Brain microvascular endothelial cell (primary cell): Measurements from ENCODE around the gene AGPAT2.

Experiments
- DNase-seq: peaks from one replicate; pipeline ENCODE4 v3.0.0-alpha.2; 2020
- H3K27ac ChIP-seq: fragments of 250-450 bp; sonication (Bioruptor Pico); 2 replicates; pipeline ENCODE4 v1.5.1; 2020; ENCODE audit warnings: mild to moderate bottlenecking, moderate library complexity
- H3K27me3 ChIP-seq: fragments of 250-450 bp; sonication (Bioruptor Pico); replicated peaks from 2 replicates; pipeline ENCODE4 v1.5.1; 2020; ENCODE audit warnings: mild to moderate bottlenecking
- H3K36me3 ChIP-seq: fragments of 250-450 bp; sonication (Bioruptor Pico); replicated peaks from 2 replicates; pipeline ENCODE4 v1.5.1; 2020; ENCODE audit warnings: mild to moderate bottlenecking
- H3K4me3 ChIP-seq: 2 replicates; pipeline ENCODE4 v1.5.1; 2011; ENCODE audit warnings: low read depth, mild to moderate bottlenecking, control low read depth, low read length, moderate library complexity
- CTCF ChIP-seq: IDR thresholded peaks from 2 replicates; pipeline ENCODE4 v1.5.1; 2011; ENCODE audit warnings: low read depth, mild to moderate bottlenecking, moderate library complexity, low read length, control low read depth, inconsistent platforms; ENCODE audit errors: missing control alignments
- in situ Hi-C: cut with HindIII; loops from 2 replicates; pipeline ENCODE4 v1.10.0; 2017; ENCODE audit warnings: low sequenced_read_pairs, low pct_ligation_motif_present

The AGPAT2 gene

GRCh38 chr9:136726118-136726517 lies 38.9 kb upstream of the AGPAT2 start:
- peaks cover 42% of the 10 kb centered on the region for H3K36me3 ChIP-seq
- in situ Hi-C loops, result no loop called here
- no peak overlapping the region for H3K27ac ChIP-seq
- H3K27me3 ChIP-seq, result no peaks in the 10 kb centered on the region
- TF ChIP-seq CTCF, result no peak
- H3K4me3 ChIP-seq, result peak overlapping the region; percentile 93
- DNase-seq, result no peak

- TF ChIP-seq CTCF, result no peak
- no peak for DNase-seq
- Histone ChIP-seq H3K27me3 (no peaks in the 10 kb centered on the region), H3K27ac (no peak overlapping the region), H3K36me3 (peaks cover 42% of the 10 kb centered on the region), H3K4me3 (peak overlapping the region; percentile 93)
- in situ Hi-C loops, result no loop called here
Measured at GRCh38 chr9:136725612-136726011, 38.4 kb upstream of the AGPAT2 start.

- in situ Hi-C loops, result no loop called here
- no peaks in the 10 kb centered on the region for H3K27me3 ChIP-seq
- peaks cover 42% of the 10 kb centered on the region for H3K36me3 ChIP-seq
- no peak for TF ChIP-seq CTCF
- no peak for DNase-seq
- no peak overlapping the region for H3K27ac ChIP-seq
- no peak overlapping the region for H3K4me3 ChIP-seq
Measured at GRCh38 chr9:136724772-136725171, 37.5 kb upstream of the AGPAT2 start.

- no peaks in the 10 kb centered on the region for H3K27me3 ChIP-seq
- no peak overlapping the region for H3K27ac ChIP-seq
- H3K36me3 ChIP-seq, result peaks cover 42% of the 10 kb centered on the region
Measured at GRCh38 chr9:136723989-136724388, 36.7 kb upstream of the AGPAT2 start.

GRCh38 chr9:136723362-136723976 lies 36.2 kb upstream of the AGPAT2 start:
- peaks cover 42% of the 10 kb centered on the region for H3K36me3 ChIP-seq
- TF ChIP-seq CTCF, result no peak
- no peak overlapping the region for H3K27ac ChIP-seq
- in situ Hi-C loops, result no loop called here
- no peak overlapping the region for H3K4me3 ChIP-seq
- H3K27me3 ChIP-seq, result no peaks in the 10 kb centered on the region
- no peak for DNase-seq

More at GRCh38 chr9:136723989-136724388, 36.7 kb upstream of the AGPAT2 start:
- in situ Hi-C loops, result no loop called here
- DNase-seq, result no peak
- no peak for TF ChIP-seq CTCF
- no peak overlapping the region for H3K4me3 ChIP-seq

GRCh38 chr9:136722969-136723356 lies 35.7 kb upstream of the AGPAT2 start:
- peaks cover 42% of the 10 kb centered on the region for H3K36me3 ChIP-seq
- in situ Hi-C loops, result no loop called here
- TF ChIP-seq CTCF, result no peak
- no peak overlapping the region for H3K4me3 ChIP-seq
- no peak for DNase-seq
- no peak overlapping the region for H3K27ac ChIP-seq
- no peaks in the 10 kb centered on the region for H3K27me3 ChIP-seq
